Lower leg skin (tissue), 4 donors: ENCODE results near the gene TREML4. TPM values are rescaled to one million over a fixed set of nuclear protein-coding genes. Genes with fewer than 3 reads are reported as not detected.
"Not testable (repeated sequence)": the region's sequence is repeated elsewhere in the genome, so short reads cannot be mapped to it uniquely, and the experiment has no call there.

Source experiments
- DNase-seq, 2 donors: peaks; one replicate each; pipeline ENCODE4 v3.0.0-alpha.2; 2019; ENCODE audit warnings: low spot score in 2 of 2
- H3K4me3 ChIP-seq: fragments of 200-600 bp; sonication (generic); 2 replicates; pipeline ENCODE4 v1.5.1; 2017; ENCODE audit warnings: mild to moderate bottlenecking, low read depth; ENCODE audit not compliant: poor library complexity, severe bottlenecking
- CTCF ChIP-seq, 3 donors: fragments of 450-650 bp; IDR thresholded peaks; one replicate each; pipeline ENCODE4 v1.5.1; 2016; ENCODE audit warnings: antibody characterized with exemption in 3 of 3, mild to moderate bottlenecking in 3 of 3, moderate library complexity in 2 of 3
- POLR2A ChIP-seq, 2 donors: fragments of 450-650 bp; IDR thresholded peaks; one replicate each; pipeline ENCODE4 v1.6.1; 2016 to 2017; ENCODE audit warnings: antibody characterized with exemption in 2 of 2, mild to moderate bottlenecking in 1 of 2, moderate library complexity in 1 of 2
- WGBS, 2 donors: methylation state at CpG; one replicate each; pipeline ENCODE4 v1.1.5; 2018; 5-methylcytosine and 5-hydroxymethylcytosine counted together
- intact Hi-C: fragments of 100-400 bp; cut with DNase I; formaldehyde crosslinking; loops from one replicate; pipeline ENCODE4 v1.15.0; 2023; ENCODE audit warnings: low total_unique reads
- total RNA-seq, 4 donors: library from RNA; depleted of rRNA; stranded (reverse); fragments of >200 nt; gene quantifications; one replicate each; pipeline ENCODE4 v1.1.0, GENCODE V29; 2016

The TREML4 gene
- total RNA-seq, 4 donors from 2014 or later, result not detected

GRCh38 chr6:41236276-41236675, 8.1 kb downstream of the TREML4 start:
- intact Hi-C loops, result no loop called here
- no peak for DNase-seq
- H3K4me3 ChIP-seq, result no peak overlapping the region
- TF ChIP-seq CTCF (IDR thresholded peaks at IDR 0.05) (no peak), POLR2A (IDR thresholded peaks at IDR 0.05) (no peak)
- WGBS, 2 donors, result 86 to 97% methylated on average over 4 of the region's 4 CpGs

- no peak for DNase-seq
- WGBS, 2 donors, result 69 to 71% methylated on average over 3 to 5 of the region's 5 CpGs
- TF ChIP-seq POLR2A (IDR thresholded peaks at IDR 0.05) (no peak), CTCF (IDR thresholded peaks at IDR 0.05) (no peak)
- H3K4me3 ChIP-seq, result no peak overlapping the region
- intact Hi-C loops, result no loop called here
These were observed 9.0 kb downstream of the TREML4 start for GRCh38 chr6:41237128-41237527.

GRCh38 chr6:41239467-41240159, 11.5 kb downstream of the TREML4 start:
- no peak for DNase-seq
- H3K4me3 ChIP-seq, result no peak overlapping the region
- intact Hi-C loops, result no loop called here
- TF ChIP-seq POLR2A (IDR thresholded peaks at IDR 0.05), result no peak
- 5 to 11% methylated on average over 22 of the region's 22 CpGs for WGBS, 2 donors

- intact Hi-C loops, H3K4me3 ChIP-seq, DNase-seq: not testable (repeated sequence)
- WGBS, 2 donors, result 85 to 94% methylated on average over 4 of the region's 4 CpGs
These were observed 18.4 kb downstream of the TREML4 start for GRCh38 chr6:41246529-41246928.

- no peak for DNase-seq
- intact Hi-C loops, result no loop called here
- TF ChIP-seq POLR2A (IDR thresholded peaks at IDR 0.05), result no peak
- TF ChIP-seq CTCF (IDR thresholded peaks at IDR 0.05), result no peak
- no peak overlapping the region for H3K4me3 ChIP-seq
- WGBS, 2 donors, result 77 to 79% methylated on average over 5 to 9 of the region's 9 CpGs
These were observed 19.2 kb downstream of the TREML4 start for GRCh38 chr6:41247288-41247865.

GRCh38 chr6:41247882-41248705, 19.9 kb downstream of the TREML4 start:
- TF ChIP-seq CTCF (IDR thresholded peaks at IDR 0.05), result no peak
- no peak for TF ChIP-seq POLR2A (IDR thresholded peaks at IDR 0.05)
- DNase-seq, result no peak
- WGBS, 2 donors, result 79 to 80% methylated on average over 7 of the region's 7 CpGs
- intact Hi-C loops, result no loop called here
- no peak overlapping the region for H3K4me3 ChIP-seq
